ENCODE measurements around the gene PANX2.

GRCh38 chr22:50174382-50175190 lies 4.1 kb downstream of the PANX2 start:
- TF ChIP-seq ZNF280D (CRISPR knock-in tag; IDR thresholded peaks at IDR 0.05) (no peak), MYC (CRISPR knock-in tag; IDR thresholded peaks at IDR 0.05; ENCODE audit: borderline replicate concordance) (no peak), SMAD3 (CRISPR knock-in tag; IDR thresholded peaks at IDR 0.05) (no peak), ZFP37 (CRISPR knock-in tag; IDR thresholded peaks at IDR 0.05; ENCODE audit: borderline replicate concordance) (no peak), CTCF (CRISPR knock-in tag; IDR thresholded peaks at IDR 0.05) (no peak), HCFC1 (IDR thresholded peaks at IDR 0.05; ENCODE audit: low read depth, low read length) (no peak), EP300 (IDR thresholded peaks at IDR 0.05; ENCODE audit: low read depth in 2 of 2, low read length in 2 of 2) (no peak), EP300 (CRISPR knock-in tag; IDR thresholded peaks at IDR 0.05; ENCODE audit: borderline replicate concordance) (no peak), NR2C2 (CRISPR knock-in tag; IDR thresholded peaks at IDR 0.05; ENCODE audit: borderline replicate concordance) (no peak), ZNF773 (CRISPR knock-in tag; IDR thresholded peaks at IDR 0.05; ENCODE audit: borderline replicate concordance) (no peak)

Measured in HepG2 (cell line).